MM.1S (cell line): ENCODE results near the gene RAB5IF.

Experiments
- EZH2 ChIP-seq: fragments of 300-600 bp; sonication (generic); optimal IDR thresholded peaks from 2 replicates; pipeline ENCODE3; 2017; ENCODE audit warnings: low read depth, mild to moderate bottlenecking, antibody characterized with exemption, low read length, mixed read lengths
- TF ChIP-seq, protein P1 (sequence below): fragments of 300-600 bp; sonication (generic); IDR thresholded peaks from 2 replicates; pipeline ENCODE4 v1.5.1; 2016; ENCODE audit warnings: antibody characterized with exemption, low read length, mixed read lengths

DNA sequence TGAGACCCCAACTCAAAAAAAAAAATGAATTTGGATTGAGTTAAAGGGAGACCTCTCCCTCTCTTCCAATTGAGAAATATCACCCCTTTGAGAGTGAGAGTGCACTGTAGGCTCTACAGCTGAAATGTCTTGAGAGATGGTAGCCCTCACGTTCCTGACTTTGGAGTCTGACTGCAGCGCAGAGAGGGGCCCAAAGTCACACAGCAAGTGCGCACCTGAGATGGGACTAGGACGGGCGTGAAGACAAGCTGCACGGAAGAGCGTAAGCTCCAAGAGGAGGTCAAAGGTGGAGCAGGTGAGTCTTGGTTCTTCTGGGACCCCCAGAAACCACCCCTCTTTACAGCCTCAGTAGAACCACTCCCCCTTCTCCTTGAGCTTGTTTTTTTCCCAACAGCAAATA is 39.8 kb downstream of the RAB5IF start:
- TF ChIP-seq, protein P1, sequence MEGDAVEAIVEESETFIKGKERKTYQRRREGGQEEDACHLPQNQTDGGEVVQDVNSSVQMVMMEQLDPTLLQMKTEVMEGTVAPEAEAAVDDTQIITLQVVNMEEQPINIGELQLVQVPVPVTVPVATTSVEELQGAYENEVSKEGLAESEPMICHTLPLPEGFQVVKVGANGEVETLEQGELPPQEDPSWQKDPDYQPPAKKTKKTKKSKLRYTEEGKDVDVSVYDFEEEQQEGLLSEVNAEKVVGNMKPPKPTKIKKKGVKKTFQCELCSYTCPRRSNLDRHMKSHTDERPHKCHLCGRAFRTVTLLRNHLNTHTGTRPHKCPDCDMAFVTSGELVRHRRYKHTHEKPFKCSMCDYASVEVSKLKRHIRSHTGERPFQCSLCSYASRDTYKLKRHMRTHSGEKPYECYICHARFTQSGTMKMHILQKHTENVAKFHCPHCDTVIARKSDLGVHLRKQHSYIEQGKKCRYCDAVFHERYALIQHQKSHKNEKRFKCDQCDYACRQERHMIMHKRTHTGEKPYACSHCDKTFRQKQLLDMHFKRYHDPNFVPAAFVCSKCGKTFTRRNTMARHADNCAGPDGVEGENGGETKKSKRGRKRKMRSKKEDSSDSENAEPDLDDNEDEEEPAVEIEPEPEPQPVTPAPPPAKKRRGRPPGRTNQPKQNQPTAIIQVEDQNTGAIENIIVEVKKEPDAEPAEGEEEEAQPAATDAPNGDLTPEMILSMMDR: no peak
- no peak for TF ChIP-seq EZH2
